ENCODE data around the gene AKAP1. TPM values are rescaled to one million over a fixed set of nuclear protein-coding genes. Genes with fewer than 3 reads are reported as not detected.

Gene AKAP1
- total RNA-seq, 2 donors from 2014 or later: 61.7 to 124 TPM

GRCh38 chr17:57170866-57171265 is 85.8 kb downstream of the AKAP1 start:
- intact Hi-C loops (cut with DNase I): no loop called here
- H3K4me1 ChIP-seq (replicated peaks): no peaks in the 10 kb centered on the region
- no peaks in the 10 kb centered on the region for H3K36me3 ChIP-seq
- H3K27ac ChIP-seq: no peak overlapping the region
- no peak for DNase-seq (ENCODE audit: low spot score)
- H3K27me3 ChIP-seq (replicated peaks; ENCODE audit: insufficient read depth): no peaks in the 10 kb centered on the region
- no peak overlapping the region for H3K4me3 ChIP-seq
- no peaks in the 10 kb centered on the region for H3K9me3 ChIP-seq
- TF ChIP-seq POLR2A (IDR thresholded peaks at IDR 0.05) (no peak), POLR2AphosphoS5 (IDR thresholded peaks at IDR 0.05) (no peak), CTCF (IDR thresholded peaks at IDR 0.05) (no peak)
- WGBS: 69% methylated on average over 4 of the region's 4 CpGs

Other genes starting within 250 kb of the AKAP1 start
- 10 to 100 TPM; 28.7 to 49.0 TPM for gene TRIM25, start 171.2 kb upstream of the AKAP1 start, total RNA-seq
- gene COIL, start 124.2 kb upstream of the AKAP1 start, total RNA-seq: 10 to 100 TPM; 14.8 to 22.3 TPM
- gene SCPEP1, start 107.1 kb upstream of the AKAP1 start, total RNA-seq: 100 to 1,000 TPM; 103 to 182 TPM
- 10 to 100 TPM; 53.1 to 74.0 TPM for gene MSI2, start 171.3 kb downstream of the AKAP1 start, total RNA-seq

Measured in prostate gland (tissue), 2 donors.